Measurements from ENCODE around the gene MAEA.

The MAEA gene

GRCh38 chr4:1366371-1367229 lies 76.9 kb downstream of the MAEA start:
- no peak overlapping the region for H3K4me3 ChIP-seq (replicated peaks; ENCODE audit: low read depth, low read length)
- no peak for TF ChIP-seq CTCF (IDR thresholded peaks at IDR 0.05; ENCODE audit: low read length, missing control alignments)
- DNase-seq (ENCODE audit: low read depth): no peak

- H3K4me3 ChIP-seq (replicated peaks; ENCODE audit: low read depth, low read length): no peak overlapping the region
- no peak for TF ChIP-seq CTCF (IDR thresholded peaks at IDR 0.05; ENCODE audit: low read length, missing control alignments)
- DNase-seq (ENCODE audit: low read depth): no peak
These were observed 77.7 kb downstream of the MAEA start for GRCh38 chr4:1367230-1367935.

DNA sequence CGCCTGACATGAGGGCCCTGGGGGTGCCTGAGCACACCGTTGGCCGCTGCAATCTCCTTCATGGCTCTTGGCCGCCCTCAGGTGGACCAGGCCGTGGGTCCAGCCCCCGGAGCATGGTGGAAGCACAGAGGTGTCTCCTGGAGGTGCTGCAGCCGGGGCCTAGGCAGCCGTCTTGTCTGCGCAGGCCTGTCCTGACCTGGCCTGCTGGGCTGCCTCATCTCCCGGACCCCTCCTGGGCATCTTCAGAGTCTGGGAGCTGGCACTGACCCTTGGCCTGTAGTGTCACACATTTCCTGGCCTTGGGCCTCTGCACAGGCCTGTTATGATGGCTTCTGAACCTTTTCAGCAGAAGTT lies 78.2 kb downstream of the MAEA start:
- DNase-seq (ENCODE audit: low read depth): no peak
- TF ChIP-seq CTCF (IDR thresholded peaks at IDR 0.05; ENCODE audit: low read length, missing control alignments): no peak
- H3K4me3 ChIP-seq (replicated peaks; ENCODE audit: low read depth, low read length): no peak overlapping the region

DNA sequence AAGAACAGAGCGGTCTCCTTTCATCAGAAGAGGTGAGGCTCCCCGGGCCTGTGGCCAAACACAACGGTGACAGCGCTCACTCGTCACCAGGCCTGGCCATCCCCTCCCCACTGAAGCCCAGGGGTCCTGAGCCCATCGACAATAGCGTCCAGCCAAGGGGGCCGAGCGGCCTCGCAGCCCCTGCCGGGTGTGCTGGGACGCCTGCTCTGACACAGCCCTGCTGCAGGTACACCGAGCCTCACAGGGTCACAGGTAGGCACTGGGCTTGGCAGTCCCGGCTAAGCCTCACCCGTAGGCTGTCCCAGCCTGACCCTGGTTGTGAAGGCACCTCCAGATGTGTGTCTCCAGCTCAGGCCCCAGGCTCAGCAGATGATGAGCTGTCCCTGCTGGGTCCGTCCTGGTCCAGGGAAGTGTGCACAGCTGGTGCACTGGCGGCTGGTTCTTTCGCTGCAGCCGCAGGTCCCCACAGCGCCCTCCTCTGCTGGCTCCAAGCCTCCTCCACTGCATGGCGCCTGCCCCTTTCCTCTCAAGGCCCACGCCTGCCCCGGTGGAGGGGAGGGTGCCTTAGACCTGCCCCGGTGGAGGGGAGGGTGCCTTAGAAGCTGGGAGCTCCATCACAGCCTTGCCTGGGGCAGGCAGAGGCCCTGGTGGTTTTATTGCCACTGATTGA lies 78.9 kb downstream of the MAEA start:
- no peak overlapping the region for H3K4me3 ChIP-seq (replicated peaks; ENCODE audit: low read depth, low read length)
- TF ChIP-seq CTCF (IDR thresholded peaks at IDR 0.05; ENCODE audit: low read length, missing control alignments): no peak
- no peak for DNase-seq (ENCODE audit: low read depth)

- no peak for TF ChIP-seq CTCF (IDR thresholded peaks at IDR 0.05; ENCODE audit: low read length, missing control alignments)
- no peak overlapping the region for H3K4me3 ChIP-seq (replicated peaks; ENCODE audit: low read depth, low read length)
- no peak for DNase-seq (ENCODE audit: low read depth)
These were observed 79.4 kb downstream of the MAEA start for GRCh38 chr4:1369091-1369450.

- no peak for DNase-seq (ENCODE audit: low read depth)
- no peak for TF ChIP-seq CTCF (IDR thresholded peaks at IDR 0.05; ENCODE audit: low read length, missing control alignments)
- no peak overlapping the region for H3K4me3 ChIP-seq (replicated peaks; ENCODE audit: low read depth, low read length)
These were observed 79.9 kb downstream of the MAEA start for GRCh38 chr4:1369479-1370079.
